HG03520 (cell line): ENCODE results near the gene XKR7.

Source experiments
- ATAC-seq: cut with Tn5 transposase; IDR thresholded peaks from one replicate; pipeline ENCODE4 v1.9.1; 2021; ENCODE audit warnings: mild to moderate bottlenecking, moderate library complexity; ENCODE audit not compliant: unreplicated experiment

The XKR7 gene

DNA sequence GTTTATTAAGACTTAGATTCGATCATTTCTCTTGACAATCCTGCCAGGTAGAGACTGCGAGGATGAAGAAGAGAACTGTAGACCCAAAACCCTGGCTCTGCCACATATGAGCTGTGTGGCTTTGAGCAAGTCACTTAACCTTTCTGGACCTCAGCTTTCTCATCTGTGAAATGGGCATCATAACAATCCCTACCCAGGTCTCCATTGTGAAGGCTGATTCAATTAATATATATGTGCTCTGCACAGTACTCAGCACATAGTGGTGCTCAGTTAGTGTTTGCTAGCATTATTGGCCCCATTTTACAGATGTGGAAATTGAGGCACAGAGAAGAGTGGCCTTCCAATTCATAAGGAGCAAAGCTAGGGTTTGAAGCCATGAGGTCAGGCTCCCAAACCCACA is 7.9 kb downstream of the XKR7 start:
- no peak for ATAC-seq

DNA sequence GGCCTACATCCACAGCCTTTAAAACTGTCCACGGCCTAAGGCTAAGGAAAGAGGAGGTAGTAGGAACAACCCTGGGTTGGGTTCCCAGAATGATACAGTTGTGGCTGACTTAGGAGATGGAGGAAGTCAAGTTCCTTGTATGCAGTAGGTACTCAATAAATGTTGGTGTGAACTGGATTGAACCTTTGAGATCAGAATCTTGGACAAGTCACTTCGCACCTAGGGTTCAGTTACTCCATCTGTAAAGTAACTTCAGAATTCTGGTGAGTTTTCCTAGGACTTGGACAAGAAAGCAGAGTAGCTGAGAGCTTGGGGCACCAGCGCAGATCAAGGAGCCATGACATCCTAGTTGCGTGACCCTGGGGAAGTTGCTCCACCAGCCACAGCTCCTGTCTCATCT is 9.1 kb downstream of the XKR7 start:
- no peak for ATAC-seq

DNA sequence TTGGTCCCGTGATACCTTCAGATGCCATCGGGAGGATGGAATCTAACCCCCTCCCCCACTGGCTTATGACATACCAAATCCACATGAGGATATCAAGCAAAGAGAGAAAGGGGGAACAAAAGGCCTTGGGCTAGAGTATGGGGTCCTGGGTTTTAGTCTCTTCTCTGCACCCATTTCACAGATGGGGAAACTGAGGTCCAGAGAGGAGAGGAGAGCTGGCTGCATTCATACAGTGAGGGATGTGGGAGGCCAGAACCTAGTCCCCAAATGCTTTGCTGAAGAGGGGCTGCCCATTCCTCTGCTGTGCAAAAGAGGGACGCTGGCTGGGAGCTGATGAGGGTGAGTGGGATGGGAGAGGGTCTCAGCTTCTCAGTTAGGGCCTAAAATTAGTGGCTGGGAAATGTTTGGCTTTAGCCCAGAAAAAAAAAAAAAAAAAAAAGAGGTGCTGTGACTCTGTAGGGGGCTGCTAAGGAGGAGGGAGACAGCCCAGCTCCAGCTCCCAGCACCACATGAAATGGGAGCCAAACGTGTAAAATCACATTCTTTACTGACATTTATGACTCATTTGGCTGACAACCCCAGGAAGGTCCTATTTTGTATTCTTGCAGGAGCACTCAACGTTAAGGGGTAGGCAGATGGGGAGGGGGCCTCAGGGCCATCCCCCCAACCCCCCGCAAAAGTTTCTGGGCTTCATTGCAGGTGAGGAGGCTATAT is 11.9 kb downstream of the XKR7 start:
- no peak for ATAC-seq

DNA sequence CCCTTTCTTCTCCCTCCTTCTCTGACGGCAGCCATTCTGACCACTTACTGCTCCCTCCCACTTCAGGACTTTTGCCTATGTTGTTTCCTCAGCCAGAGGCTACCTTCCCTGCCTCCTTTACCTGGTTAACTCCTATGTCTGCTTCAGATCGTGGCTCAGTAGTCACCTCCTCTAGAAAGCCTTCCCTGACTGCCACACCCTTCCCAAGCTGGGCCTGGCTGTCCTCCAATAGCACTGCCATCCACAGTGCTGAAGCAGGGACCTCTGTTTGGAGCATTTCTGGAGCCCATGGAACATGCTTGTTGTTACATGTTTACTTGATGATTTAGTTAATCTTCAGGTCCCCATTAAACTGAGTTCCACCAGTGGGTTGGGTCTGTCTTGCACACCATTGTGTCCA is 13.8 kb downstream of the XKR7 start:
- ATAC-seq = no peak

DNA sequence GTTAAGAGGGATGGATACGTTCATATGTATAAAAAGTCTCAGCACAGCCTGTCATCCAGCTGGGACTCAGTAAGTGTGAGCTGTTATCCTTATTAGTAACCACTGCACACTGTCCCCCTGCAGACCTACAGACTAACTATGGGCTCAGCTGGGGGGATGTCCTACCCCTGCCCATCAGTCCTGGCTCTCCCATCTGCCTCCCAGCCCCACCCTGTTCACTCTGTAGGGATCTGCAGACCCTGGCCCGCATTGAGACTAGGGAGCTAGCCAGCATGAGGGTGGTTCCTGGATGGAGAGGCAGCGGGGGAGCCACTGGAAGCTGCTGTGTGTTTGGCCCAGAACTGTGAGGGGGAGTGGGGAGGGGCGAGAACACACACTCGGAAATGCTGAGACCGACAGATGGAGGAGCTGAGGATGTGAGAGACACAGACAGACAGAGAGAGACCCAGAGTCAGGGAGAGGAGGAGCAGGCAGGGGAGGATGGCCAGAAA is 17.1 kb downstream of the XKR7 start:
- ATAC-seq = no peak

DNA sequence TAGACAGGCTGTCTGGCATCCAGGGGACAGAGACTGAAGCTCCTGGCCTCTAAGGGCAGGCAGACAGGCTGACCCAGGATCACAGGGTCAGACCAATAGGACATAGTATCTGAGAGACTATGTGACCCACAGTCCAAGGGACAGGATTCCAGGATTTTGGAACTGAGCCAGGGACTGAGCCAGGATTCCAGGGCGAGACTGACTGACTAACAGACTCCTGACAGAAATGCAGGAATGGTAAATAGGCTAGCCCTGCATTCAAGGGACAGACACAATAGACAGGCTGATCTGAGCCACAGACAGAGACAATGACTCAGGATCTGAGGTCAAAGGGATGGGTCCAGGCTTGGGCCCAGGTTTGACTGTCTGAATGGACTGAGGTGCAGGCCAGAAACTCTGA is 19.8 kb downstream of the XKR7 start:
- no peak for ATAC-seq

DNA sequence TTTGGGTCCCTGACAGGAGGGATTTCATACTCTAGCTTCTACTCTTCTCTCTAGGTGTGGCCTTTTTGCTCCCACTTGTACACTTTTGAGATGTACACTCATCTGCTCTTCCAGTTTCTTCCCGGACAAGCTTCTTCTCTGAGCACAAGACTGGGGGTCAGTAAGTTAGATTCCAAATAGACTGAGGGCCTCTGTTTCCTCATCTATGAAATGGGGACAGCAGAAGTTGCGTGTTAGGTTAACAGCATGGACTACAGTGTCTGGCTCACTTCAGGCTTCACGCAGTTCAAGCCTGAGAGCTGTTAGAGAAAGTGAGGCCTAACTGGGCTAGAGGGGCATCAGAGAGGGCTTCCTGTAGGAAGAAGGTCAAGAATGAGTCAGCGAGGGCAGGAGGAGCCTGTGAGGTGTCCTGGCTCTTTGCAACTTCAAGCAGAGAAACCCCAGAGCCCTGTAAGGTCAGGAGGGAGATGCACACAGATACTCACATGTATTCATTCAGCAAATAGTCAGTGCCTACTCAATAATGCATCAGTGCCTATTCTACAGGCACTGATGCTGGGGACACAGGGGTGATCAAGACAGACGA is 20.6 kb downstream of the XKR7 start:
- ATAC-seq = no peak

DNA sequence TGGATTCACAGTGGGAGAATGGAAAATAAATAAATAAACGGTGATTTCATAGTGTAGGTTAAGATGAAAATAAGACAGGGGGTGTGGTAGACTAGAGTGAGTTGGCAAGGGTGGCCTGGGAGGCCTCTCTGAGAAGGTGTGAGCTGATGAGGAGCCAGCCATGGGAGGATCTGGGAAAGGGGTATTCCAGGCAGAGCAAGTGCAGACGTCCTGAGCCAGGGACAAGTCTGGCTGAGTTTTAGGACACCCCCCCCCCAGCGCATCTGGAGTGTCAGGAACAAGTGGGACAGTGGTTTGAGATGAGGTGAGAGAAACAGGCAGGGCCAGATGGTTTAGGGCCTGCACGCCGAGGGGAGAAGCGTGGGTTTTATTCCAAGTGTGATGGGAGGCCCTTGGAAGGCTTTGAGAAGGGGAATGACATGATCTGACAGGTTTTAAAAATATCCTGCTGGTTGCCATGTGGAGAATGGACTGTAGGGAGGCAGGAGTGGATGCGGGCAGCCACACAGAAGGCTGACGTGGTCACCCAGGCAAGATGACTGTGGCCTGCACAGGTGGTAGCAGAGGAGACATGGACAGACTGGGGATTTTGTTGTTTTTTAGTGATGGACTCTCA is 21.2 kb downstream of the XKR7 start:
- no peak for ATAC-seq

DNA sequence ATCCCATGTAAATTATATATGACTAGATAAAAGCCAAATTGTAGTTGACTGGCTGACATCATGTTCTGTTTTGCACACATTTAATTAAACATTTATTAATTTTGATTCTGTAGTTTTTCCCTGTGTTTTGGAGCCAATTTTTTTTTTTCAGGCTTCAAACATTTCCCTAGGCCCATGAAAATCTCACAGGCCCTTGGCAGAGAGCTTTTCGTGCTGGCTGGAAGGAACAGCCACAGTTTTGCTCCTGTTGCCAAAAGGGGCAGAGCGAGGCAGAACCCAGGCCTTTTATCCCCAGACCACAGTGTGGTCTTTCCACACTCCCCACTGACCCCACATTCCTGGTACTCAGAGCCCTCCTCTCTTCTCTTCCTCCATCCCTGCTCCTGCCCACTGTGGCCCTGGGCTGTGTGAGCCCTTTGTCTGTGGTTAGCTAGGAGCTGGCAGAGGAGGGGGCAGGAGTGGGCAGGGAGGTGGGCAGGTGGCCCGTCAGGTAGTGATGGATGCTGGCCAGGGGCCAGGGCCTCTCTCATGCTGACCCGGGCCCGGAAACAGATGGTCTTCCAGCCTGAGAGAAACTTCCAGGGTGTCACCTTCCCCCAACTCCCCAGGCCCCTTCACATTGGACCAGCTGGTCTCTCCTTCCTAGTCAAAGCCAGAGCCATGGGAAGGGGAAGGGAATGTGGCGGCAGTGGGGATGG is 22.8 kb downstream of the XKR7 start:
- no peak for ATAC-seq

DNA sequence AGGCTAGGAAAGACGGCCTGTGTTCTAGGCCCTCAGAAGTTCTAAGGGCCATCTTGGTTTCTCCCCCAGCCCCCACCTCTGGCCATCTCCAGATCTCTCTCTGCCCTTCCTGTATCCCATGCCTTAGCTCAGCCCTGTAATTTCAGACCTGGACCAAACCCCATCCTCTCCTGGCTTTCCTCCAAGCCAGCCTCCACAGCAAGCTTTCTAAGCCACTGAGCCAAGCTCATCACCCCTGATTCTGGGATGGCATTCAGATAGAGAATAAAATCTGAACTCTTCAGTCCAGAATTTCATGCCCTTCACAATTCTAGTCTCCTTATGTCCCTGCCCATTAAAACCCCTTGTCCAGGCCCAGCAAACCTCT is 23.4 kb downstream of the XKR7 start:
- ATAC-seq = no peak

DNA sequence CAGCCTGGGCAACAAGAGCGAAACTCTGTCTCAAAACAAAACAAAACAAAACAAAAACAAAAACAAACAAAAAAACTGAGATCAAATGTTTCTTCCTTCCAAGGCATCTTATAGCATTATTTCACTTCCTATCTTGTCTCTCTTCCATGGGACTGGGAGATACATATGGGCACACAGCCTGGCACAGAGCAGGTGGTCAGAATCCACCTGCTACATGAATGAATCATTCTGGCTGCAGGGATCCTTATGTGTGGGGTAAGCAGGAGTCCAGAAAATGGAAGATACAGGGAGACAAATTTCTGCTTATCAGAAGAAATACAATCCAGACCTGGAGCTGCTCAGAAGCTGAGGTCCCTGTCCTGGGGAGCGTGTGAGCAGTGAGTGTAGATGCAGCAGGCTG is 24.1 kb downstream of the XKR7 start:
- ATAC-seq = no peak

DNA sequence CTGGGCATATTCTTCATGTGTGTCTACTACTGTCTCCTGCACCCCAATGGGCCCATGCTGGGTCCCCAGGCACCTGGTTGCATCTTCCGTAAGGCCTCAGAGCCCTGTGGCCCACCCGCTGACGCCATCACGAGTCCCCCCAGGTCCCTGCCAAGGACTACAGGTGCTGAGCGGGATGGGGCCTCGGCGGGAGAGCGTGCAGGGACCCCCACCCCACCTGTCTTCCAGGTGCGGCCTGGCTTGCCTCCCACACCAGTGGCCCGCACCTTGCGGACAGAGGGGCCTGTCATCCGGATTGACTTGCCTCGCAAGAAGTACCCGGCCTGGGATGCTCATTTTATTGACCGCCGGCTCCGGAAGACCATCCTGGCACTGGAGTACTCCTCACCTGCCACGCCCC is 29.0 kb downstream of the XKR7 start:
- no peak for ATAC-seq

DNA sequence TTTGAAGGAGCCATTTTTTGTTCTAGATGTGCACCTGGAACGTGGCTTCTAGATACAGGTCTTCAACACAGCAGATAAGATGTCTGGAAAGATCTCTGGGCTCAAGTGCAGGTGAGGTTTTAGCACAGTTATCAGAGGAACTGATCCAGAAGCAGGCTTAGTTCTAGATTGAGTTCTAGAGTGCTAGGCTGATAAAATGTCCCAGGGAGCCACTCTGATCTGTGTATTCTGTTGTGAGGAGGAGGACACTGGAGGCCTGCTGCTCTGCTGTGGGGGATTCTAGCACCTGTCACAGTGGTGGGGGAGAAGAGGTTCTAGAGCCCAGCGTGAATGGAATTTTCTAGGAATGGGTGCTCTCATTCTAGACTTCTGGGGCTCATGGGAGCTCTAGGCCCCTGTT is 30.3 kb downstream of the XKR7 start:
- no peak for ATAC-seq

DNA sequence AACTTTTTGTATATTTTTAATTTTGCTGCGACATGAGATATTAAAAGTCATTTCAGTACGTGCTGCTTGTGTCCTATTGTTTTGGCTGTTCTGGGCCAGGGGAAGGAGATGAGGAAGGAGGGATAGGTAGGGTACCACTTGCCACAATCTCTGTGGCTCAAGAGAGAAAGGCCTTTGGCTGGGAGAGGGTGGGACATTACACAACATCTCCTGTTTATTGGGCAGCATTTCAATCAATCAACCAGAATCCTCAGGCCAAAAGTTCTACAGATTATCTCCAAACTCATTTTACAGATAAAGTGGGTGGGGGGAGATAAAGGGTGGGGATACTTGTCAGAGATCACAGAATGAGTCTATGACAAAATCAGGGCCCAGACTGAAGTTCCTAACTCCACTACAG is 35.4 kb downstream of the XKR7 start:
- no peak for ATAC-seq

DNA sequence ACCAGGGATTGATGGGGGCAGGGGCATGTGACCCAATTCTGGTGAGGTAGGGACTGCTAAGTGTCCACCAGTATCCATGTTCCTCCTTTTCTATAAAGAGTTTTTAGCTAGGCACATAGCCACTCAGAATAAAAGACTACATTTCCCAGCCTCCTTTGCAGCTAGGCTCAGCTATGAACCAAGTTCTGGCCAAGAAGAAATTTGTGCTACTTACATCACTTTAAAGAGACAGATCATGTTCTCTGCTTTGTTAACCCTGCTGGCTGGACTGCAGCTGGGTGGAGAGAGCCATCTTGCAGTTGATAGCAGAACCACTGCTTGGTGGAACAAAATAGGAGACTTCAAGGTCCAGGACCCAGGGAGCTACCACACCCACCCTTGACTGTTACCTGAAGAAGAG is 37.0 kb downstream of the XKR7 start:
- no peak for ATAC-seq

DNA sequence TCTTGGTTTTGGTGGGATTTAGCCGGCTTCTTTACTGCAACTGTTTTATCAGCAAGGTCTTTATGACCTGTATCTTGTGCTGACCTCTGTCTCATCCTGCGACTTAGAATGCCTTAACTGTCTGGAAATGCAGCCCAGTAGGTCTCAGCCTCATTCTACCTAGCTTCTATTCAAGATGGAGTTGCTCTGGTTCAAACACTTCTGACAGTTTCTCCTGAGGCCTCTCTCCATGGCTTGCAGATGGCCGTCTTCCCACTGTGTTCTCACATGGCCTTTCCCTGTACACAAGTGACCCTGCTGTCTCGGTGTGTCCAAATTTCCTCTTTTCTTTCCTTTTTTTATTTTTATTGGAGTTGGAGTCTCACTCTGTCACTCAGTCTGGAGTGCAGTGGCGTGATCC is 38.1 kb downstream of the XKR7 start:
- no peak for ATAC-seq

DNA sequence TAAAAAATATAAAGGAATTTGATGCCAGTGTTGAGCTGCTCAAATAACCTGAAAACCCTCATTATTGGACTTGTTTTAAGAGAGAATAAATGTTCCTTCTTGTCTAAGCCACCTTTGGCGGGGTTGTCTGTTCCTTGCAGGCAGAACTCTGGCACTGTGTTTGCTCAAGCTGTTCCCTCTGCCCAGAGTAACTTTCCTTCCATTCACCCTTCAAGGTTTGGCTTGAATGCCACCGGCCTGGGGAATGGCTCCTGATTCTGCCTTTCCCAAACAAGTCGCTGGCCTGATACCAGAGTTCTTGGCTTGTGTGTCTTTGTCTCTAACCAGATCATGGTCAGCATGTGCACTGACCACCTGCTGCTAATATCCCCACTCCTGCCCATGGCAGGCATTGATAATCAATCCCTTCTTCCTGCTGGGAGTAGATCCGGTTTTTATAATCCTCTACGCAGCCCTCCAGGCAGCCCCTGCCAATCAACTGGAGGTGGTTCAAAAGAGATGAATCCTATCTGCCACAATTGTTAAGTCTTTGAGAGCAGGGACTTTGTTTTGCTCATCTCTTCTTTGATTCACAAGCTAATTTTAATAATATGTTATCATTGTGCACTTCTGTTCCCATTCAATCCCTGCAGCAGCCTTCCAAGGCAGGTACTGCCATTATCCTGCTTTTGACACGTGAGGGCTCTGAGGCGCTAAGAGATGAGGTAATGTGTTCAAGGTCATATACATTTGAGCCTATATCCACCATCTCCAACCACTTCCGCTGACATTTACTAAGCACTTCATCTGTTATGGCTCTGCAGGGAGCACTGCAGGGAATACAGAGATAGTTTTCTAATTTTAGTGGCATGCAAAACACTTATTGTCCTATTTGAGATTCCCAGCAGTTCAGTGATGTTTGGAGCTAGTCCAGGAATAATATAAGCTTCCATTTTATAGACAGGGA is 39.2 kb downstream of the XKR7 start:
- ATAC-seq = no peak

DNA sequence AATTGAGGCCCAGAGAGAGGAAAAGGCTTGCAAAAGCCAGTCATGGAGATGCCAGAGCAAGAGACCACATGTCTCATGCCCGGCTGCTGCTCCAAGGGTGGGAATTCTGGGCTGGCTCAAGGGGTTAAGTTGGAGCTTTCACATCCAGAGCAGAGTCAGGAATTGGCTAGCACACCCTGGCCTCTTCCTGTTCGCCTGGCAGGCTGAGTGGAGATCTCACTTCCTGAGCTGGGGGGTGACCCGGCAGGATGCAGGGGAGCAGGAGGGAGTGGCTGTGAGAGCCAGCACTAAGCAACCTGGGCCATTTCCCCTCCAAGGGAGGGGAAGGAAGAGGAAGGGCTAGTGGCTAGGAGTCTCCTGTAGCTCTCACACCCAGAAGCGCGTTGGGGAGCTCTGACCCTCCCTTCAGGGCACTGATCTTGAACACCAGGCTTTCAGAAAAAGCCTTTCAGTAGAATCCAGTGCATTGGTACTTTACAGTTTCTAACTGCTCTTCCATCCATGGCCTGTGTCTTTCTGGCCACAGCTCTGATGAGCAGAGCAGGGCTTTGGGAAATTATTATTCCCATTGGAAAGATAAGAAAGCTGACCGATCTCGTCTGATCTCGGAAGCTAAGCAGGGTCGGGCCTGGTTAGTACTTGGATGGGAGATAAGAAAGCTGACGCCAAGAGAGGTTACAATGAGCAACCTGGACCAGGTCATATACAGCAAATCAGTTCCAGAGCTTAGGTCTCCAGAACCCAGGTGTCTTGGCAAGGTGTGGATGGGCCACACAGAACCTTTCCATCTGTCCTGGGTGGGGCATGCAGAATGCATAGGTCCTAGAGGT is 40.1 kb downstream of the XKR7 start:
- ATAC-seq = no peak

DNA sequence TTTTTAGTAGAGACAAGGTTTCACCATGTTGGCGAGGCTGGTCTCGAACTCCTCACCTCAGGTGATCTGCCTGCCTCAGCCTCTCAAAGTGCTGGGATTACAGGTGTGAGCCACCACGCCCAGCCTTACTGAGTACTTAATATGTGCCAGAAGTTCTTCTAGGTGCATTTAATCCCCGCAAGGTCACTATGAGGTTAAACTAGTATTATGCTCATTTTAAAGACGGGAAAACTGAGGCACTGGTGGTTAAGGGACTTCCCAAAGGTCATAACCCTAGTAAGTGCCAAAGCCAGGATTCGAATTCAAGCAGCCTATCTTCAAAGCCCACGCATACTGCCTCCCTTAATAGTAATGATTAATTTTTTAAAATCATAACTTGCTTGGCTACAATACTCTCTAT is 41.6 kb downstream of the XKR7 start:
- ATAC-seq = no peak

DNA sequence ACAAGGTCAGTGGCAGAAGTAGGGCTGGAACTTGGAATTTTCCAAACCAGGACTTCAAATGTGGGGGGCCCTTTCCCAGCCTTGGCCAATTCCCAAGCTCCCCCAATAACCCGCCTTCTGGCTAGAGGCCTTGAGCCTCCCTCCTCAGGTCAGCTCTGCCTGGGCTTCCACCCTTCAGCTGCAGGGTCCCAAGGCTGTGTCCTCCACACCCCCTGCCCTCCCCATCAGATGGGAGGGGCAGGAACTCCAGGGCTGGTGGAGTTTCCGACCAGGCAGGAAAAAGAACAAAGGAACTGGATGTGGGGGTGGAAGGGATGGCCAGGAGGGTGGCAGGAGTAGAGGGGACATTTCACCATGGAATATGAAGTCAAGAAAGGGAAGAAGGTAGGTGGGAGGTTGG is 42.1 kb downstream of the XKR7 start, which contains the start of gene CCM2L:
TSS of gene CCM2L (plus strand) at position 338 of the 400 bp plus-strand sequence. CDS start at position 355, 17 bp downstream.
- no peak for ATAC-seq
